ENCODE data around the gene ABCA6. TPM values are rescaled to one million over a fixed set of nuclear protein-coding genes. Genes with fewer than 3 reads are reported as not detected.

ABCA6 gene
- total RNA-seq, 2 experiments from 2014 or later: 0.14 to 0.68 TPM

DNA sequence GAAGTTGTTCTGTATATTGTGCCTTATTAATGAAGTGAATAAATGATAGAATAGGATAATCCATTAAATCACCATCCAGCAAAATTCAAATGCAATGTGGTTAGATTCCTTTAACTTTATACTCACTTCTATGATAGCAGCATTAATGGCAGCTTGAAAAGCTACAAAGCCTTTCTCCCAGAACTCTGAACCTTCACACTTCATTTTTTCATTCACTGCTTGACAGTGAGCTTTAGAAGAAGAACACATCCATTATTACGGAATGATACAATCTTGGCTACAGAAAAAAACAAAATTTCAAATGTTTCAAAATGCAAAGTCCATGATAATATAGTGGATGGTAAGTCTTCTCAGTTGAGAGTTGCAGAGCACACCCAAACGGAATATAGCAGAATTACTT lies 97.3 kb downstream of the ABCA6 start:
- no peaks in the 10 kb centered on the region for H3K36me3 Mint-ChIP-seq
- no peak overlapping the region for H3K4me3 Mint-ChIP-seq
- DNase-seq (no peak), ATAC-seq (ENCODE audit: low read depth) (no peak)
- peaks cover 1% of the 10 kb centered on the region for H3K9me3 Mint-ChIP-seq
- H3K27ac Mint-ChIP-seq: no peak overlapping the region
- H3K27me3 Mint-ChIP-seq: no peaks in the 10 kb centered on the region
- H3K4me1 Mint-ChIP-seq: peaks cover 4% of the 10 kb centered on the region
- POLR2A ChIA-PET: no interaction called here

DNA sequence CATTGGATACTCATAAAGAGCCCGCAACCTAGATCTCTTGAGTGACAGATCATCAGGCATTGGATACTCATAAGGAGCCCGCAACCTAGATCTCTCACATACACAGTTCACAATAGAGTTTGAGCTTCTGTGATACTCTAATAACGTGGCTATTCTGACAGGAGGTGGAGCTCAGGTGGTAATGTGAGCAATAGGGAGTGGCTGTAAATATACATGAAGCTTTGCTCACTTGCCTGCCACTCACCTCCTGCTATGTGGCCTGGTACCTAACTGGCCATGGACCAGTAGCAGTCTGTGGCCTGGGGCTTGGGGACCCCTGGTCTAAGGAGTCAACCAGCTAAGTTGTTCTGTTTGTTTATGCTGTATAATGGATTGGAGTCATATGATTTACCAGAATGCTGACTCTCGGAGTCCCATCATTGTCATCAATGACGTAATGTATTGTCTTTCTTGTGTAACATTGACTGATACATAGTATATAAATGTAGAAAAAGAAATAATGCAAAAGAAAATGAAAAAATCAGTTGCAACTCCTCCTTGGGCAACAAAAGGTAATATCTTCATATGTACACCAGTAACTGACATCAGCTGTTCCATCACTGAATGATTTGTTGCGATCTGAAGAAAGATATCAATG lies 98.5 kb downstream of the ABCA6 start:
- Mint-ChIP-seq H3K9me3 (peaks cover 5% of the 10 kb centered on the region), H3K4me1 (peaks cover 2% of the 10 kb centered on the region), H3K4me3 (no peak overlapping the region), H3K27ac (no peak overlapping the region), H3K27me3 (no peaks in the 10 kb centered on the region), H3K36me3 (no peaks in the 10 kb centered on the region)
- DNase-seq (no peak), ATAC-seq (ENCODE audit: low read depth) (no peak)
- POLR2A ChIA-PET: no interaction called here

DNA sequence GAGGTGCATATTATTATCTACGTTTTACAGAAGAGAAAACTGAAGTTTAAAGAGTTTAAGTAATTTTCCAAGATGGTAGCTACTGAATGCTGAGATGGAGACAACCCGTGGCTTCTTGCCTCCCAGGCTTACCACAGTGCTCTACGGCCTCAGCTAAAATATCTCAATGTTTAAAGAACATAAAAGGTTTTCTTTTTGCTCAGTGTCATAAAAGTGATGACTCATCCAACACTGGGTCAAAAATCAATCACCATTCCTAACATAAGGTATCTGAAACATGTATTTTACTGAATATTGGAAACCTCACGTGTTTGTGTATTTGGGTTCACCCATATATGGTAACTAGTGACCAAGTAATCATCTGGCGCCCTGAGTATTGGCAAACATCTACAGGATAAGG lies 99.4 kb downstream of the ABCA6 start:
- peaks cover 6% of the 10 kb centered on the region for H3K9me3 Mint-ChIP-seq
- no peak overlapping the region for H3K4me3 Mint-ChIP-seq
- POLR2A ChIA-PET: no interaction called here
- DNase-seq: no peak
- no peak overlapping the region for H3K27ac Mint-ChIP-seq
- no peaks in the 10 kb centered on the region for H3K36me3 Mint-ChIP-seq
- H3K4me1 Mint-ChIP-seq: no peaks in the 10 kb centered on the region
- peaks cover 3% of the 10 kb centered on the region for H3K27me3 Mint-ChIP-seq
- ATAC-seq (ENCODE audit: low read depth): no peak

DNA sequence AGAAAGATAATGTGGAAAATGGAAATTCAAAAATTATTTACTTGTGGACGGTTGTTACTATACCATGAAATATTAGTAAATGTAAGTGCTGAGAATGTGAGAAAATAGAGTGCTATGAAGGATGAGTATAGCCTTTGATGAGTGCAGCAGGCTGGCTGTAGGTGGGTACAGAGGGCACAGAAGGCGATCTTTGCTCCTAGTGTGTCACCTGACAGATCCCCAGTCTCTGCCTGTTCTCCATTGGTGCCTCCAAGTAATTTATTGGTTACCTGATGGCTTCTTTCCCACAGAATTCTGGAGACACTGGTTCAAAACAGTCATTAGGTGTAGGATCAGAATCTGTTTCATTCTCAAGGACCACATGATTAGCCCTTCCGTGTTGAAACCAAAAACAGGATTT lies 109.9 kb downstream of the ABCA6 start:
- POLR2A ChIA-PET: no interaction called here
- no peaks in the 10 kb centered on the region for H3K4me1 Mint-ChIP-seq
- no peaks in the 10 kb centered on the region for H3K36me3 Mint-ChIP-seq
- H3K27ac Mint-ChIP-seq: no peak overlapping the region
- H3K27me3 Mint-ChIP-seq: no peaks in the 10 kb centered on the region
- no peak overlapping the region for H3K4me3 Mint-ChIP-seq
- H3K9me3 Mint-ChIP-seq: no peaks in the 10 kb centered on the region
- DNase-seq (no peak), ATAC-seq (ENCODE audit: low read depth) (no peak)

DNA sequence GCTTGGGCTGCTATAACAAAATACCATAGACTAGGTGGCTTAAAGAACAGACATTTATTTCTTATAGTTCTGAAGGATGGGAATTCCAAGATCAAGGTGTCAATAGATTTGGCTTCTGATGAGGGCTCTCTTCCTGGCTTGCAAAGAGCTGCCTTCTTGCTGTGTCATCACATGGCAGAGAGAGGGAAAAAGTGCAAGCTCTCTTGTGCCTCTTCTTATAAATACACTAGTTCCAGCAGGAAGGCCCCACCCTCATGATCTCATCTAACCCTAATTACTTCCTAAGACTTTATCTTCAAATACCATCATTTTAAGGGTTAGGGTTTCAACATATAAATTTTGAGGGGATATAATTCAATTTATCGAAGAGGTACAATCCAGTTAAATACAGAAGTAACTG lies 111.5 kb downstream of the ABCA6 start:
- no peaks in the 10 kb centered on the region for H3K4me1 Mint-ChIP-seq
- POLR2A ChIA-PET: no interaction called here
- no peaks in the 10 kb centered on the region for H3K9me3 Mint-ChIP-seq
- H3K36me3 Mint-ChIP-seq: no peaks in the 10 kb centered on the region
- H3K4me3 Mint-ChIP-seq: no peak overlapping the region
- DNase-seq (no peak), ATAC-seq (ENCODE audit: low read depth) (no peak)
- H3K27ac Mint-ChIP-seq: no peak overlapping the region
- H3K27me3 Mint-ChIP-seq: no peaks in the 10 kb centered on the region

Small RNAs within 50 kb of the gene (microRNA-seq; reads per million reads assigned to microRNA genes)
- not detected for gene MIR4524A
- not detected for gene MIR4524B

Other genes starting within 250 kb of the ABCA6 start
- gene ABCA8, start 186.5 kb downstream of the ABCA6 start, total RNA-seq: not detected
- gene ABCA9, start 81.0 kb downstream of the ABCA6 start, total RNA-seq: under 1 TPM; 0.08 to 0.09 TPM
- under 1 TPM; 0.82 to 0.91 TPM for gene ABCA10, start 86.9 kb upstream of the ABCA6 start, total RNA-seq
- 10 to 100 TPM; 22.6 to 26.7 TPM for gene ABCA5, start 185.2 kb upstream of the ABCA6 start, total RNA-seq

Data from activated naive CD8-positive, alpha-beta T cell treated with anti-CD3 and anti-CD28 coated beads, Interleukin-2, amount 10 ng/mL, durations not matched to agents 7 days and 5 days (primary cell).